ENCODE results near the gene TBX4. TPM values are rescaled to one million over a fixed set of nuclear protein-coding genes. Genes with fewer than 3 reads are reported as not detected.

The TBX4 gene
- polyA plus RNA-seq, 1 donor (not counting 4 experiments of a cell fraction or from before 2014, with no cell fraction given): 0.04 TPM

- Histone ChIP-seq H3K9me3 (ENCODE audit: control insufficient read depth, low read depth, low read length) (no peaks in the 10 kb centered on the region), H3K9me1 (ENCODE audit: control insufficient read depth, extremely low read depth, insufficient read depth, low read length) (no peaks in the 10 kb centered on the region), H3K36me3 (ENCODE audit: control insufficient read depth in 2 of 2, extremely low read depth in 1 of 2, insufficient read depth in 2 of 2, low read length in 2 of 2) (no peaks in the 10 kb centered on the region), H3K27ac (ENCODE audit: control insufficient read depth, insufficient read depth, low read length) (no peak overlapping the region), H2AFZ (ENCODE audit: control insufficient read depth, low read length) (no peak overlapping the region), H3K4me1 (ENCODE audit: control insufficient read depth, extremely low read depth, insufficient read depth, low read length) (no peaks in the 10 kb centered on the region), H3K27me3 (ENCODE audit: control insufficient read depth, extremely low read depth, insufficient read depth, low read length) (no peaks in the 10 kb centered on the region), H3K79me2 (ENCODE audit: control insufficient read depth, insufficient read depth, low read length) (no peaks in the 10 kb centered on the region), H3K4me2 (ENCODE audit: control insufficient read depth, extremely low read depth, insufficient read depth, low read depth, low read length) (no peak overlapping the region), H4K20me1 (ENCODE audit: control insufficient read depth, extremely low read depth, insufficient read depth, low read length) (no peaks in the 10 kb centered on the region), H3K4me3 (ENCODE audit: control insufficient read depth in 2 of 3, extremely low read depth in 1 of 3, insufficient read depth in 2 of 3, low read depth in 1 of 3, low read length in 3 of 3) (no peak overlapping the region), H3K9ac (ENCODE audit: control insufficient read depth, extremely low read depth, insufficient read depth, low read length) (no peak overlapping the region)
- DNase-seq (ENCODE audit: low read depth, low spot score) (no peak), FAIRE-seq (no peak)
- TF ChIP-seq, protein P1, sequence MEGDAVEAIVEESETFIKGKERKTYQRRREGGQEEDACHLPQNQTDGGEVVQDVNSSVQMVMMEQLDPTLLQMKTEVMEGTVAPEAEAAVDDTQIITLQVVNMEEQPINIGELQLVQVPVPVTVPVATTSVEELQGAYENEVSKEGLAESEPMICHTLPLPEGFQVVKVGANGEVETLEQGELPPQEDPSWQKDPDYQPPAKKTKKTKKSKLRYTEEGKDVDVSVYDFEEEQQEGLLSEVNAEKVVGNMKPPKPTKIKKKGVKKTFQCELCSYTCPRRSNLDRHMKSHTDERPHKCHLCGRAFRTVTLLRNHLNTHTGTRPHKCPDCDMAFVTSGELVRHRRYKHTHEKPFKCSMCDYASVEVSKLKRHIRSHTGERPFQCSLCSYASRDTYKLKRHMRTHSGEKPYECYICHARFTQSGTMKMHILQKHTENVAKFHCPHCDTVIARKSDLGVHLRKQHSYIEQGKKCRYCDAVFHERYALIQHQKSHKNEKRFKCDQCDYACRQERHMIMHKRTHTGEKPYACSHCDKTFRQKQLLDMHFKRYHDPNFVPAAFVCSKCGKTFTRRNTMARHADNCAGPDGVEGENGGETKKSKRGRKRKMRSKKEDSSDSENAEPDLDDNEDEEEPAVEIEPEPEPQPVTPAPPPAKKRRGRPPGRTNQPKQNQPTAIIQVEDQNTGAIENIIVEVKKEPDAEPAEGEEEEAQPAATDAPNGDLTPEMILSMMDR (optimal IDR thresholded peaks at IDR 0.05 in 1 of 3, IDR thresholded peaks at IDR 0.05 in 1 of 3, conservative IDR thresholded peaks at IDR 0.05 in 1 of 3; ENCODE audit: extremely low read depth in 1 of 3, insufficient read depth in 2 of 3, low read length in 3 of 3): no peak
- TF ChIP-seq EZH2 (IDR thresholded peaks at IDR 0.05; ENCODE audit: low read length): no peak
- dilution Hi-C loops (cut with MboI; ENCODE audit: extremely low pct_ligation_motif_present, low sequenced_read_pairs): no loop called here
These were observed 46.1 kb downstream of the TBX4 start for GRCh38 chr17:61498042-61498994.

GRCh38 chr17:61499632-61500031, 47.4 kb downstream of the TBX4 start:
- no peaks in the 10 kb centered on the region for H3K36me3 ChIP-seq (ENCODE audit: control insufficient read depth in 2 of 2, extremely low read depth in 1 of 2, insufficient read depth in 2 of 2, low read length in 2 of 2)
- no peaks in the 10 kb centered on the region for H3K4me1 ChIP-seq (ENCODE audit: control insufficient read depth, extremely low read depth, insufficient read depth, low read length)
- H3K9me1 ChIP-seq (ENCODE audit: control insufficient read depth, extremely low read depth, insufficient read depth, low read length): no peaks in the 10 kb centered on the region
- H3K9ac ChIP-seq (ENCODE audit: control insufficient read depth, extremely low read depth, insufficient read depth, low read length): no peak overlapping the region
- H3K79me2 ChIP-seq (ENCODE audit: control insufficient read depth, insufficient read depth, low read length): no peaks in the 10 kb centered on the region
- dilution Hi-C loops (cut with MboI; ENCODE audit: extremely low pct_ligation_motif_present, low sequenced_read_pairs): no loop called here
- no peak overlapping the region for H2AFZ ChIP-seq (ENCODE audit: control insufficient read depth, low read length)
- no peaks in the 10 kb centered on the region for H3K9me3 ChIP-seq (ENCODE audit: control insufficient read depth, low read depth, low read length)
- H3K4me2 ChIP-seq (ENCODE audit: control insufficient read depth, extremely low read depth, insufficient read depth, low read depth, low read length): no peak overlapping the region
- H4K20me1 ChIP-seq (ENCODE audit: control insufficient read depth, extremely low read depth, insufficient read depth, low read length): no peaks in the 10 kb centered on the region
- FAIRE-seq (no peak), DNase-seq (ENCODE audit: low read depth, low spot score) (no peak)
- H3K4me3 ChIP-seq (ENCODE audit: control insufficient read depth in 2 of 3, extremely low read depth in 1 of 3, insufficient read depth in 2 of 3, low read depth in 1 of 3, low read length in 3 of 3): no peak overlapping the region
- no peaks in the 10 kb centered on the region for H3K27me3 ChIP-seq (ENCODE audit: control insufficient read depth, extremely low read depth, insufficient read depth, low read length)
- TF ChIP-seq, protein P1 (optimal IDR thresholded peaks at IDR 0.05 in 1 of 3, IDR thresholded peaks at IDR 0.05 in 1 of 3, conservative IDR thresholded peaks at IDR 0.05 in 1 of 3; ENCODE audit: extremely low read depth in 1 of 3, insufficient read depth in 2 of 3, low read length in 3 of 3): no peak
- no peak for TF ChIP-seq EZH2 (IDR thresholded peaks at IDR 0.05; ENCODE audit: low read length)
- no peak overlapping the region for H3K27ac ChIP-seq (ENCODE audit: control insufficient read depth, insufficient read depth, low read length)
